ENCODE results near the gene ADCY7. TPM values are rescaled to one million over a fixed set of nuclear protein-coding genes. Genes with fewer than 3 reads are reported as not detected.

Gene ADCY7
- total RNA-seq, 1 experiment from 2014 or later = 5.9 TPM

DNA sequence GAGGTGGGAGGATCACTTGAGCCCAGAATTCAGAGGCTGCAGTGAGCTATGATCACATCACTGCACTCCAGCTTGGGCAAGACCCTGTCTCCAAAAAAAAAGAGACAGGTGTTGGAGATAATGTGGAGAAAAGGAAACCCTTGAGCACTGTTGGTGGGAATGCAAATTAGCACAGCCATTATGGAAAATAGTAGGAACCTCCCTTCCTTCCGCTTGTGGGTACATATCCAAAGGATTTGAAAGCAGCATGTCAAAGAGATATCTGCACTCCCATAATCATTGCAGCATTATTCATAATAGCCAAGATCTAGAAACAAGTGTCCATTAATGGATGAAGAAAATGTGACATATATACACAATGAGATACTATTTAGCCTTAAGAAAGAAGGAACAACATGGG is 9.7 kb upstream of the ADCY7 start (continued):
- TF ChIP-seq, protein P1, sequence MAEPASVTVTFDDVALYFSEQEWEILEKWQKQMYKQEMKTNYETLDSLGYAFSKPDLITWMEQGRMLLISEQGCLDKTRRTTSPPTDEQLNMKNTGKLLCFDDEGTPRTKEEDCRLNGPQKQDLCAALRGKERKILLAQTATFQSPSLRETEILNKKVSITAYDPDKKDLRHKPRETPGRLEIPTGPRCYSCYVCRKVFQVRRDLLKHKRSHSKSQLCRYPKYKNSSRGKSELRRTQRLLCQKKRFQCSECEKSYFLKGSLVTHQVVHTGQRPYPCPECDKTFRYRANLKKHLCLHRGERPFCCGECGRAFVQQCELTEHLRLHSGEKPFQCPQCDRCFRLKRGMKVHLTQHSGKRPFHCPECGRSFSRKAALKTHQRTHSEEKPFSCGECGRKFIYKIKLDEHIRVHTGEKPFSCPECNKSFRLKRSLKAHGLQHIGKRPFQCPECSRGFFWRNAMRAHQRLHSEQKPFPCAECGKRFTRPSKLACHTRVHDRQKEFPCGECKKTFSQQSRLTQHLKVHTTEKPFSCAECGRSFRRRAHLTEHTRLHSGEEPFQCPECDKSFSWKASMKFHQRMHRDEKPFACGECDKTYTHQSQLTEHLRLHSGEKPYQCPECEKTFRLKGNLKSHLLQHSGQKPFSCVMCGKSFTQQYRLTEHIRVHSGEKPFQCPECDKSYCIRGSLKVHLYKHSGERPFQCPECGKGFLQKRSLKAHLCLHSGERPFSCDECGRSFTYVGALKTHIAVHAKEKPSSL (CRISPR knock-in tag; conservative IDR thresholded peaks at IDR 0.05) = no peak
- TF ChIP-seq ATF1 (CRISPR knock-in tag; IDR thresholded peaks at IDR 0.05) = no peak
- TF ChIP-seq GABPB1 (CRISPR knock-in tag; IDR thresholded peaks at IDR 0.05) = no peak
- TF ChIP-seq RELA (CRISPR knock-in tag; IDR thresholded peaks at IDR 0.05; ENCODE audit: borderline replicate concordance) = no peak
- TF ChIP-seq, protein P2, sequence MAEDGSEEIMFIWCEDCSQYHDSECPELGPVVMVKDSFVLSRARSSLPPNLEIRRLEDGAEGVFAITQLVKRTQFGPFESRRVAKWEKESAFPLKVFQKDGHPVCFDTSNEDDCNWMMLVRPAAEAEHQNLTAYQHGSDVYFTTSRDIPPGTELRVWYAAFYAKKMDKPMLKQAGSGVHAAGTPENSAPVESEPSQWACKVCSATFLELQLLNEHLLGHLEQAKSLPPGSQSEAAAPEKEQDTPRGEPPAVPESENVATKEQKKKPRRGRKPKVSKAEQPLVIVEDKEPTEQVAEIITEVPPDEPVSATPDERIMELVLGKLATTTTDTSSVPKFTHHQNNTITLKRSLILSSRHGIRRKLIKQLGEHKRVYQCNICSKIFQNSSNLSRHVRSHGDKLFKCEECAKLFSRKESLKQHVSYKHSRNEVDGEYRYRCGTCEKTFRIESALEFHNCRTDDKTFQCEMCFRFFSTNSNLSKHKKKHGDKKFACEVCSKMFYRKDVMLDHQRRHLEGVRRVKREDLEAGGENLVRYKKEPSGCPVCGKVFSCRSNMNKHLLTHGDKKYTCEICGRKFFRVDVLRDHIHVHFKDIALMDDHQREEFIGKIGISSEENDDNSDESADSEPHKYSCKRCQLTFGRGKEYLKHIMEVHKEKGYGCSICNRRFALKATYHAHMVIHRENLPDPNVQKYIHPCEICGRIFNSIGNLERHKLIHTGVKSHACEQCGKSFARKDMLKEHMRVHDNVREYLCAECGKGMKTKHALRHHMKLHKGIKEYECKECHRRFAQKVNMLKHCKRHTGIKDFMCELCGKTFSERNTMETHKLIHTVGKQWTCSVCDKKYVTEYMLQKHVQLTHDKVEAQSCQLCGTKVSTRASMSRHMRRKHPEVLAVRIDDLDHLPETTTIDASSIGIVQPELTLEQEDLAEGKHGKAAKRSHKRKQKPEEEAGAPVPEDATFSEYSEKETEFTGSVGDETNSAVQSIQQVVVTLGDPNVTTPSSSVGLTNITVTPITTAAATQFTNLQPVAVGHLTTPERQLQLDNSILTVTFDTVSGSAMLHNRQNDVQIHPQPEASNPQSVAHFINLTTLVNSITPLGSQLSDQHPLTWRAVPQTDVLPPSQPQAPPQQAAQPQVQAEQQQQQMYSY (CRISPR knock-in tag; IDR thresholded peaks at IDR 0.05) = no peak
- TF ChIP-seq, protein P3, sequence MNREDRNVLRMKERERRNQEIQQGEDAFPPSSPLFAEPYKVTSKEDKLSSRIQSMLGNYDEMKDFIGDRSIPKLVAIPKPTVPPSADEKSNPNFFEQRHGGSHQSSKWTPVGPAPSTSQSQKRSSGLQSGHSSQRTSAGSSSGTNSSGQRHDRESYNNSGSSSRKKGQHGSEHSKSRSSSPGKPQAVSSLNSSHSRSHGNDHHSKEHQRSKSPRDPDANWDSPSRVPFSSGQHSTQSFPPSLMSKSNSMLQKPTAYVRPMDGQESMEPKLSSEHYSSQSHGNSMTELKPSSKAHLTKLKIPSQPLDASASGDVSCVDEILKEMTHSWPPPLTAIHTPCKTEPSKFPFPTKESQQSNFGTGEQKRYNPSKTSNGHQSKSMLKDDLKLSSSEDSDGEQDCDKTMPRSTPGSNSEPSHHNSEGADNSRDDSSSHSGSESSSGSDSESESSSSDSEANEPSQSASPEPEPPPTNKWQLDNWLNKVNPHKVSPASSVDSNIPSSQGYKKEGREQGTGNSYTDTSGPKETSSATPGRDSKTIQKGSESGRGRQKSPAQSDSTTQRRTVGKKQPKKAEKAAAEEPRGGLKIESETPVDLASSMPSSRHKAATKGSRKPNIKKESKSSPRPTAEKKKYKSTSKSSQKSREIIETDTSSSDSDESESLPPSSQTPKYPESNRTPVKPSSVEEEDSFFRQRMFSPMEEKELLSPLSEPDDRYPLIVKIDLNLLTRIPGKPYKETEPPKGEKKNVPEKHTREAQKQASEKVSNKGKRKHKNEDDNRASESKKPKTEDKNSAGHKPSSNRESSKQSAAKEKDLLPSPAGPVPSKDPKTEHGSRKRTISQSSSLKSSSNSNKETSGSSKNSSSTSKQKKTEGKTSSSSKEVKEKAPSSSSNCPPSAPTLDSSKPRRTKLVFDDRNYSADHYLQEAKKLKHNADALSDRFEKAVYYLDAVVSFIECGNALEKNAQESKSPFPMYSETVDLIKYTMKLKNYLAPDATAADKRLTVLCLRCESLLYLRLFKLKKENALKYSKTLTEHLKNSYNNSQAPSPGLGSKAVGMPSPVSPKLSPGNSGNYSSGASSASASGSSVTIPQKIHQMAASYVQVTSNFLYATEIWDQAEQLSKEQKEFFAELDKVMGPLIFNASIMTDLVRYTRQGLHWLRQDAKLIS (CRISPR knock-in tag; IDR thresholded peaks at IDR 0.05; ENCODE audit: borderline replicate concordance) = no peak
- TF ChIP-seq, protein P4, sequence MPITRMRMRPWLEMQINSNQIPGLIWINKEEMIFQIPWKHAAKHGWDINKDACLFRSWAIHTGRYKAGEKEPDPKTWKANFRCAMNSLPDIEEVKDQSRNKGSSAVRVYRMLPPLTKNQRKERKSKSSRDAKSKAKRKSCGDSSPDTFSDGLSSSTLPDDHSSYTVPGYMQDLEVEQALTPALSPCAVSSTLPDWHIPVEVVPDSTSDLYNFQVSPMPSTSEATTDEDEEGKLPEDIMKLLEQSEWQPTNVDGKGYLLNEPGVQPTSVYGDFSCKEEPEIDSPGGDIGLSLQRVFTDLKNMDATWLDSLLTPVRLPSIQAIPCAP (CRISPR knock-in tag; IDR thresholded peaks at IDR 0.05) = no peak

DNA sequence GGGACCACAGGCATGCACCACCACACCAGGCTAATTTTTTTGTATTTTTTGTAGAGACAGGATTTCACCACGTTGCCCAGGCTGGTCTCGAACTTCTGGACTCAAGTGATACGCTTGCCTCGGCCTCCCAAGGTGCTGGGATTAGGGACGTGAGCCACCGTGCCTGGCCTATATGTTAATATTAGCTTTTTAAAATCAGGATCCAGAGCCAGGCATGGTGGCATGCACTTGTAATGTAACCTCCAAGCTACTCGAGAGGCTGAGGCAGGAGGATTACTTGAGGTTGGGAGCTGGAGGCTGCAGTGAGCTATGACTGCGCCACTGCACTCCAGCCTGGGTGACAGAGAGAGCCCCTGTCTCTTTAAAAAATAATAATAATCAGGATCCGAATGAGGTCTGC is 8.5 kb upstream of the ADCY7 start:
- ChIA-PET CTCF (interaction anchor here (2.3 kb wide), 1 partner anchor 69 kb away, joined by 4 read pairs; no protein-coding TSS in a partner anchor), POLR2A (no interaction called here)
- no peak for DNase-seq (ENCODE audit: low spot score)
- H3K36me3 Mint-ChIP-seq = no peaks in the 10 kb centered on the region
- no peak for ATAC-seq
- TF ChIP-seq, protein P5, sequence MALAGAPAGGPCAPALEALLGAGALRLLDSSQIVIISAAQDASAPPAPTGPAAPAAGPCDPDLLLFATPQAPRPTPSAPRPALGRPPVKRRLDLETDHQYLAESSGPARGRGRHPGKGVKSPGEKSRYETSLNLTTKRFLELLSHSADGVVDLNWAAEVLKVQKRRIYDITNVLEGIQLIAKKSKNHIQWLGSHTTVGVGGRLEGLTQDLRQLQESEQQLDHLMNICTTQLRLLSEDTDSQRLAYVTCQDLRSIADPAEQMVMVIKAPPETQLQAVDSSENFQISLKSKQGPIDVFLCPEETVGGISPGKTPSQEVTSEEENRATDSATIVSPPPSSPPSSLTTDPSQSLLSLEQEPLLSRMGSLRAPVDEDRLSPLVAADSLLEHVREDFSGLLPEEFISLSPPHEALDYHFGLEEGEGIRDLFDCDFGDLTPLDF (CRISPR knock-in tag; IDR thresholded peaks at IDR 0.05) = no peak
- TF ChIP-seq, protein P6, sequence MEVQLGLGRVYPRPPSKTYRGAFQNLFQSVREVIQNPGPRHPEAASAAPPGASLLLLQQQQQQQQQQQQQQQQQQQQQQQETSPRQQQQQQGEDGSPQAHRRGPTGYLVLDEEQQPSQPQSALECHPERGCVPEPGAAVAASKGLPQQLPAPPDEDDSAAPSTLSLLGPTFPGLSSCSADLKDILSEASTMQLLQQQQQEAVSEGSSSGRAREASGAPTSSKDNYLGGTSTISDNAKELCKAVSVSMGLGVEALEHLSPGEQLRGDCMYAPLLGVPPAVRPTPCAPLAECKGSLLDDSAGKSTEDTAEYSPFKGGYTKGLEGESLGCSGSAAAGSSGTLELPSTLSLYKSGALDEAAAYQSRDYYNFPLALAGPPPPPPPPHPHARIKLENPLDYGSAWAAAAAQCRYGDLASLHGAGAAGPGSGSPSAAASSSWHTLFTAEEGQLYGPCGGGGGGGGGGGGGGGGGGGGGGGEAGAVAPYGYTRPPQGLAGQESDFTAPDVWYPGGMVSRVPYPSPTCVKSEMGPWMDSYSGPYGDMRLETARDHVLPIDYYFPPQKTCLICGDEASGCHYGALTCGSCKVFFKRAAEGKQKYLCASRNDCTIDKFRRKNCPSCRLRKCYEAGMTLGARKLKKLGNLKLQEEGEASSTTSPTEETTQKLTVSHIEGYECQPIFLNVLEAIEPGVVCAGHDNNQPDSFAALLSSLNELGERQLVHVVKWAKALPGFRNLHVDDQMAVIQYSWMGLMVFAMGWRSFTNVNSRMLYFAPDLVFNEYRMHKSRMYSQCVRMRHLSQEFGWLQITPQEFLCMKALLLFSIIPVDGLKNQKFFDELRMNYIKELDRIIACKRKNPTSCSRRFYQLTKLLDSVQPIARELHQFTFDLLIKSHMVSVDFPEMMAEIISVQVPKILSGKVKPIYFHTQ (CRISPR knock-in tag; IDR thresholded peaks at IDR 0.05) = no peak
- TF ChIP-seq OVOL2 (CRISPR knock-in tag; IDR thresholded peaks at IDR 0.05; ENCODE audit: borderline replicate concordance) = no peak
- no peak for TF ChIP-seq ZNF232 (CRISPR knock-in tag; IDR thresholded peaks at IDR 0.05)
- no peak for TF ChIP-seq CBFB (CRISPR knock-in tag; IDR thresholded peaks at IDR 0.05; ENCODE audit: low read depth)
- no peak overlapping the region for H3K27ac Mint-ChIP-seq
- H3K27me3 Mint-ChIP-seq (ENCODE audit: low read depth) = no peaks in the 10 kb centered on the region
- H3K4me1 Mint-ChIP-seq = peaks cover 13% of the 10 kb centered on the region
- H3K9me3 Mint-ChIP-seq = peaks cover 8% of the 10 kb centered on the region
- no peak overlapping the region for H3K4me3 Mint-ChIP-seq

All from WTC11 (cell line).